Mesendoderm (in vitro differentiated cells): ENCODE data around the gene ALOX5.

ENCODE experiments used
- DNase-seq: peaks from one replicate; pipeline ENCODE4 v3.0.0; 2013
- H2AK5ac ChIP-seq: 2 replicates; pipeline ENCODE4 v1.6.1; 2013; ENCODE audit warnings: low read length, inconsistent platforms
- H2BK120ac ChIP-seq: 2 replicates; pipeline ENCODE4 v1.6.1; 2013; ENCODE audit warnings: low read depth, mild to moderate bottlenecking, low read length, moderate library complexity, mixed read lengths
- H2BK15ac ChIP-seq: replicated peaks from 2 replicates; pipeline ENCODE4 v1.6.1; 2013; ENCODE audit warnings: low read depth, mild to moderate bottlenecking, moderate library complexity
- H2BK5ac ChIP-seq: 2 replicates; pipeline ENCODE4 v1.6.1; 2013; ENCODE audit warnings: low read length, inconsistent platforms
- H3K18ac ChIP-seq: 2 replicates; pipeline ENCODE4 v1.6.1; 2013; ENCODE audit warnings: mild to moderate bottlenecking, low read length, mixed read lengths
- H3K23ac ChIP-seq: one replicate; pipeline ENCODE4 v1.6.1; 2013; ENCODE audit warnings: low read length
- H3K27ac ChIP-seq: 2 replicates; pipeline ENCODE4 v1.5.1; 2013; ENCODE audit warnings: low read depth, mild to moderate bottlenecking, inconsistent platforms, low read length, moderate library complexity
- H3K27me3 ChIP-seq: 2 replicates; pipeline ENCODE4 v1.6.1; 2013; ENCODE audit warnings: low read length, control low read depth, mild to moderate bottlenecking, inconsistent platforms; ENCODE audit not compliant: insufficient read depth, poor library complexity
- H3K36me3 ChIP-seq: 2 replicates; pipeline ENCODE4 v1.6.1; 2013; ENCODE audit warnings: low read length, inconsistent platforms; ENCODE audit not compliant: control insufficient read depth, insufficient read depth
- H3K4ac ChIP-seq: one replicate; pipeline ENCODE4 v1.6.1; 2013; ENCODE audit warnings: low read depth, mild to moderate bottlenecking, low read length, moderate library complexity
- H3K4me1 ChIP-seq: 2 replicates; pipeline ENCODE4 v1.6.1; 2013; ENCODE audit warnings: low read depth, low read length, inconsistent platforms; ENCODE audit not compliant: control insufficient read depth
- H3K4me2 ChIP-seq: 2 replicates; pipeline ENCODE4 v1.6.1; 2013; ENCODE audit warnings: low read length
- H3K4me3 ChIP-seq: 2 replicates; pipeline ENCODE4 v1.5.1; 2013; ENCODE audit warnings: mild to moderate bottlenecking, low read length
- H3K56ac ChIP-seq: one replicate; pipeline ENCODE4 v1.6.1; 2013; ENCODE audit warnings: low read length
- H3K79me1 ChIP-seq: 2 replicates; pipeline ENCODE4 v1.6.1; 2013; ENCODE audit warnings: low read length, inconsistent platforms
- H3K79me2 ChIP-seq: 2 replicates; pipeline ENCODE4 v1.6.1; 2013; ENCODE audit warnings: mild to moderate bottlenecking, low read length; ENCODE audit not compliant: control insufficient read depth, insufficient read depth
- H3K9ac ChIP-seq: 2 replicates; pipeline ENCODE4 v1.6.1; 2013; ENCODE audit warnings: low read length, inconsistent platforms
- H4K5ac ChIP-seq: one replicate; pipeline ENCODE4 v1.6.1; 2013; ENCODE audit warnings: low read length
- H4K8ac ChIP-seq: one replicate; pipeline ENCODE4 v1.6.1; 2013; ENCODE audit warnings: low read depth, mild to moderate bottlenecking, control low read depth, low read length, moderate library complexity
- WGBS: extraction: QIAGEN DNeasy Blood & Tissue Kit; methylation state at CpG from one replicate; pipeline ENCODE4 v1.1.7; 2013; ENCODE audit warnings: low lambda C conversion rate, missing lambda C conversion rate; ENCODE audit not compliant: insufficient coverage; ENCODE audit errors: extremely low coverage; 5-methylcytosine and 5-hydroxymethylcytosine counted together

Gene ALOX5

GRCh38 chr10:45438466-45439090 lies 64.6 kb downstream of the ALOX5 start:
- H3K18ac ChIP-seq: no peak overlapping the region
- H3K27ac ChIP-seq: no peak overlapping the region
- no peaks in the 10 kb centered on the region for H3K4me1 ChIP-seq
- no peak overlapping the region for H2BK120ac ChIP-seq
- H3K4me2 ChIP-seq: no peak overlapping the region
- H2BK5ac ChIP-seq: no peak overlapping the region
- H3K27me3 ChIP-seq: no peaks in the 10 kb centered on the region
- no peaks in the 10 kb centered on the region for H3K79me1 ChIP-seq
- no peaks in the 10 kb centered on the region for H3K36me3 ChIP-seq
- WGBS: no CpG with 5 or more reads among the region's 5 CpGs
- H3K4ac ChIP-seq: no peak overlapping the region
- no peak overlapping the region for H2BK15ac ChIP-seq
- no peak for DNase-seq
- no peak overlapping the region for H3K56ac ChIP-seq
- no peak overlapping the region for H4K5ac ChIP-seq
- no peaks in the 10 kb centered on the region for H3K79me2 ChIP-seq
- no peak overlapping the region for H2AK5ac ChIP-seq
- H3K23ac ChIP-seq: no peak overlapping the region
- no peak overlapping the region for H3K9ac ChIP-seq
- H4K8ac ChIP-seq: no peak overlapping the region
- no peak overlapping the region for H3K4me3 ChIP-seq

- Histone ChIP-seq H3K4ac (no peak overlapping the region), H3K4me1 (no peaks in the 10 kb centered on the region), H3K79me2 (no peaks in the 10 kb centered on the region), H3K4me3 (no peak overlapping the region), H3K79me1 (no peaks in the 10 kb centered on the region), H2BK120ac (no peak overlapping the region), H3K36me3 (no peaks in the 10 kb centered on the region), H3K27me3 (no peaks in the 10 kb centered on the region), H4K5ac (no peak overlapping the region), H3K9ac (no peak overlapping the region), H3K56ac (no peak overlapping the region), H2AK5ac (no peak overlapping the region), H3K4me2 (no peak overlapping the region), H2BK15ac (no peak overlapping the region), H3K18ac (no peak overlapping the region), H2BK5ac (no peak overlapping the region), H3K27ac (no peak overlapping the region), H4K8ac (no peak overlapping the region), H3K23ac (no peak overlapping the region)
- no CpG with 5 or more reads among the region's 6 CpGs for WGBS
- no peak for DNase-seq
Observed at GRCh38 chr10:45439365-45439764, 65.3 kb downstream of the ALOX5 start.

- Histone ChIP-seq H2BK120ac (no peak overlapping the region), H4K8ac (no peak overlapping the region), H3K27ac (no peak overlapping the region), H3K18ac (no peak overlapping the region), H3K79me1 (no peaks in the 10 kb centered on the region), H3K9ac (no peak overlapping the region), H2BK15ac (no peak overlapping the region), H3K23ac (no peak overlapping the region), H3K4me3 (no peak overlapping the region), H3K36me3 (no peaks in the 10 kb centered on the region), H3K56ac (peak overlapping the region; percentile 35), H3K79me2 (no peaks in the 10 kb centered on the region), H3K4ac (no peak overlapping the region), H2BK5ac (no peak overlapping the region), H3K4me1 (no peaks in the 10 kb centered on the region), H3K27me3 (no peaks in the 10 kb centered on the region), H4K5ac (no peak overlapping the region), H3K4me2 (no peak overlapping the region), H2AK5ac (no peak overlapping the region)
- DNase-seq: peak; percentile 28
- WGBS: no CpG with 5 or more reads among the region's 7 CpGs
Observed at GRCh38 chr10:45439873-45440272, 65.9 kb downstream of the ALOX5 start.

GRCh38 chr10:45440511-45441062 lies 66.6 kb downstream of the ALOX5 start:
- H2BK120ac ChIP-seq: no peak overlapping the region
- H3K79me2 ChIP-seq: no peaks in the 10 kb centered on the region
- no peaks in the 10 kb centered on the region for H3K79me1 ChIP-seq
- no peak overlapping the region for H3K4me2 ChIP-seq
- no peak overlapping the region for H3K18ac ChIP-seq
- no peak overlapping the region for H2BK15ac ChIP-seq
- no peak overlapping the region for H4K8ac ChIP-seq
- H3K4me3 ChIP-seq: no peak overlapping the region
- H2AK5ac ChIP-seq: no peak overlapping the region
- H3K23ac ChIP-seq: no peak overlapping the region
- no peak overlapping the region for H3K27ac ChIP-seq
- no peaks in the 10 kb centered on the region for H3K4me1 ChIP-seq
- no peak overlapping the region for H3K4ac ChIP-seq
- no peak for DNase-seq
- no peaks in the 10 kb centered on the region for H3K27me3 ChIP-seq
- H4K5ac ChIP-seq: no peak overlapping the region
- H3K56ac ChIP-seq: no peak overlapping the region
- WGBS: no CpG with 5 or more reads among the region's 13 CpGs
- H2BK5ac ChIP-seq: no peak overlapping the region
- H3K36me3 ChIP-seq: no peaks in the 10 kb centered on the region
- no peak overlapping the region for H3K9ac ChIP-seq

- H3K4me2 ChIP-seq: no peak overlapping the region
- H3K27me3 ChIP-seq: no peaks in the 10 kb centered on the region
- no peak overlapping the region for H3K9ac ChIP-seq
- no peaks in the 10 kb centered on the region for H3K4me1 ChIP-seq
- H3K23ac ChIP-seq: no peak overlapping the region
- no peak overlapping the region for H2BK15ac ChIP-seq
- H2BK120ac ChIP-seq: no peak overlapping the region
- H3K56ac ChIP-seq: no peak overlapping the region
- no peak overlapping the region for H3K27ac ChIP-seq
- no peak for DNase-seq
- no peaks in the 10 kb centered on the region for H3K36me3 ChIP-seq
- H3K79me2 ChIP-seq: no peaks in the 10 kb centered on the region
- no peak overlapping the region for H3K4ac ChIP-seq
- H4K8ac ChIP-seq: no peak overlapping the region
- H3K79me1 ChIP-seq: no peaks in the 10 kb centered on the region
- no peak overlapping the region for H4K5ac ChIP-seq
- WGBS: no CpG with 5 or more reads among the region's 13 CpGs
- H2AK5ac ChIP-seq: no peak overlapping the region
- H3K4me3 ChIP-seq: no peak overlapping the region
- no peak overlapping the region for H3K18ac ChIP-seq
- no peak overlapping the region for H2BK5ac ChIP-seq
Observed at GRCh38 chr10:45441239-45442190, 67.5 kb downstream of the ALOX5 start.
